GM21723 (cell line): ENCODE measurements around the gene LYZL1.
"Not testable (repeated sequence)": the region's sequence is repeated elsewhere in the genome, so short reads cannot be mapped to it uniquely, and the experiment has no call there.

Experiments
- ATAC-seq: cut with Tn5 transposase; IDR thresholded peaks from one replicate; pipeline ENCODE4 v1.9.1; 2021; ENCODE audit warnings: mild to moderate bottlenecking, moderate library complexity; ENCODE audit not compliant: unreplicated experiment

The LYZL1 gene

GRCh38 chr10:29259498-29259897, 29.4 kb upstream of the LYZL1 start:
- ATAC-seq, result no peak

GRCh38 chr10:29263506-29263905, 25.4 kb upstream of the LYZL1 start:
- no peak for ATAC-seq

- ATAC-seq, result no peak
These were observed 23.6 kb upstream of the LYZL1 start for GRCh38 chr10:29265210-29265768.

GRCh38 chr10:29266641-29267040, 22.2 kb upstream of the LYZL1 start:
- no peak for ATAC-seq

DNA sequence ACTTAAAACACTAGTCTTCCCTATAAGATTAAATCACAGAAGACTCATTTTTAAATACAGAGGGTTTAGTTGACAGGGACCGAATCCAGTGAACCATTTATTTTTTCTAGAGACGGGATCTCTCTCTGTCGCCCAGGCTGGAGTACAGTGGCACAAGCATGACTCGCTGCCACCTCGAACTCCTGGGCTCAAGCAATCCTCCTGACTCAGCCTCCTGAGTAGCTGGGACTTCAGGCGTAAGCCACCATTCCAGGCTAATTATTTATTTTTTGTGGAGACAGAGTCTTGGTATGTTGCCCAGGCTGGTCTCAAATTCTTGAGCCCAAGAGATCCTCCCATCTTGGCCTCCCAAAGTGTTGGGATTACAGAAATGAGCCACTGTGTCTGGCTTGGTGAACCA, 20.9 kb upstream of the LYZL1 start:
- no peak for ATAC-seq

- no peak for ATAC-seq
These were observed 19.4 kb upstream of the LYZL1 start for GRCh38 chr10:29269486-29269885.

GRCh38 chr10:29270883-29271282, 18.0 kb upstream of the LYZL1 start:
- ATAC-seq, result no peak

DNA sequence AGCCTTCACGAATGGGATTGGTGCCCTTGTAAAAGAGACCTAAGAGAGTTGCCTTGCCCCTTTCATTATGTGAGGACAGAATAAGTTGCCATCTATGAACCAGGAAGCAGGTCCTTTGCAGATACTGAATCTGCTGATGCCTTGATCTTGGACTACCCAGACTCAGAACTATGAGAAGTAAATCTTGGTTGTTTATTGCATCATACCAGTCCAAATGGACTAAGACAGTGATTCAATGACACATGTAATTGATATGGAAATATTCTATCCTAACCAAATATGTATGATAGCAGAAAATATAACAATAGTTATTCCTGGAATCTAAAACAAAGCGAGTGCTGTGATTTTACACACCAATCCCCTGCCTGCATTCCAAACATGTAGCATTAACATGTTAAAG, 17.0 kb upstream of the LYZL1 start:
- ATAC-seq, result no peak

- no peak for ATAC-seq
These were observed 15.4 kb upstream of the LYZL1 start for GRCh38 chr10:29273478-29273877.

DNA sequence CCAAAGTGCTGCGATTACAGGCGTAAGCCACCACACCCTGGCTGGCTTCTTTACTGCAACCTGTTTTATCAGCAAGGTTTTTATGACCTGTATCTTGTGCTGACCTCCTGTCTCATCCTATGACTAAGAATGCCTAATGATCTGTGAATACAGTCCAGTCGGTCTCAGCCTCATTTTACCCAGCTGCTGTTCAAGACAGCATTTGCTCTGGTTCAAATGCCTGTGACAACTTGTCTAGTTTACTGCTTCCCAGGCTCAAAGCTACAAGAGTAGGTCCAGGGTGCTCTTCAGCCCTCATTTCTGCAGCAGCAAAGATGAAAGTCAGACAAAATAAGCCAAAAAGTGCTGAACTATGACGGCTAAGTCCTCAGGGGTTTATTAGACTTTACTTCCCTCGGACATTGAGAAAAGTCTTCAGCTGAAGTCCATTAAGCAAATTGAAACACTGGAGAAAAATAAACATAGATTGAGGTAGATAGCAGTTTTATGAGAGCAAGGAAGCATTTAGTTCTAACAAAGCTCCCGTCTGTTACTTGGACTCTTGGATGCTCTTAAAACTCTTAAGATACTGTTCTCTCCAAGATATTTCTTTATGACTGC, 12.5 kb upstream of the LYZL1 start:
- no peak for ATAC-seq

DNA sequence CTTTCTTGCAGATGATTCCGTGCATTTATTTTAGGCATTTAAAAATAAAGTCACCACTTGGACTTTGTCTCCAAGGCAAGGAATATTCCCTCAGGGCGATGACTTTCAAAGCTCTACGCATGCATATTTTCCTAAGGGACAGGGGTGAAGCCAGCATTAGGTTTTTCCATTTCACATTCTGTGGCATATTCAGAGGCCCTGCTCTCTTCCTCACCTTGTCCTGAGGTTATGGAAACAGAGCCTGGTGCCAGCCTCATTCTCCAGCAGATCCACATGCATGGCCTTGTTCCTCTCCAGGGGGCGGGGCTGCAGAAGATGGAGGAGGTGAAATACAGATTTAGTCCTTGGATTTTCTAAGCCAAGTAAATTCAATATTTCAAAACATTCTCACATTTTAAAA, 11.6 kb upstream of the LYZL1 start:
- no peak for ATAC-seq

- ATAC-seq, result no peak
These were observed 8.9 kb upstream of the LYZL1 start for GRCh38 chr10:29279779-29280487.

DNA sequence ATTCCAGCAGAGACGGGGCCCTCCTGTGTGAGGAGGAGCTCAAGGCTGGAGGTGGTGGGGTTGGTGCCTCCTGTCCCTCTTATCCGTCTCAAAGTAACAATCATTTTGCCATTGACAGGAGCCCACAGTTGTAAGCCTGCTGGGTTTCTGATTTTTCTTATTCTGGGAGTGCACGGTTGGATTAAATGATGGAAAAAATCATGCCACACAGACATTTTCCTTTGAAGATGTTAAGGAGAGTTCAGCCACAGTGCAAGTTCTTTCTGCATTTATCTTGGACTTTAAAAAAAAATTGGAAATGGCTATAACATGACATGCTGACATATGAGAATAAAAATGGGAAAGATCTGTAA, 8.4 kb upstream of the LYZL1 start:
- no peak for ATAC-seq

GRCh38 chr10:29285624-29286051, 3.2 kb upstream of the LYZL1 start:
- ATAC-seq, result peak; percentile 98

GRCh38 chr10:29287635-29288034, 1.2 kb upstream of the LYZL1 start:
- no peak for ATAC-seq

DNA sequence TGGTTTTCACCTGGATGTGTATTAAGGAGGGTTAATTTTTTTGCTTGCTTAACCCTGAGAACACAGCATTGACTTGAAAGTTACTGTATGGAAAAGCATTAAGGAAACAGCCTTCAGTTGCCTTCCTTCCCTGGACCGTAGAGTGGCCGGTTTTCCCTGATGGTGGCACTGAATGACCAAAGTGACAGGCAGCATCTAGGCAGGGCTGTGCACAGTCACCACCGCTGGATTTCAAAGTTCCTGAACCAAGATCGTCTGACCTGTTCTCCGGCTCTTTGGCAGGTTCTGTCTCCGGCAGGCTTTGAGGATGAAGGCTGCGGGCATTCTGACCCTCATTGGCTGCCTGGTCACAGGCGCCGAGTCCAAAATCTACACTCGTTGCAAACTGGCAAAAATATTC, 2.7 kb downstream of the LYZL1 start:
- ATAC-seq, result not testable (repeated sequence)

DNA sequence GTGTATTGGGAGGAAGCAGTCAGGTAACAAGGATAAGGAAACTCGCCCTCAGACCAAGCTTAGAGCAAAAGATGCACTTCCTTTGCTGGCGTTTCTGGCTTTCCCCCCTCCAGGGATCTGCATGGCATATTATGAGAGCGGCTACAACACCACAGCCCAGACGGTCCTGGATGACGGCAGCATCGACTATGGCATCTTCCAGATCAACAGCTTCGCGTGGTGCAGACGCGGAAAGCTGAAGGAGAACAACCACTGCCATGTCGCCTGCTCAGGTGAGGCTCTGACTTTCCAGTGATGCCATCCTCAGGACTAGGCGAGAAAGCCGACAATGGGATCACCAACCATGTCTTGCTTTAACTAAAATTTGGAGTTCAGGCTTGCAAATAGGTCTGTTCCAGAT, 3.5 kb downstream of the LYZL1 start:
- ATAC-seq, result not testable (repeated sequence)

- no peak for ATAC-seq
These were observed 6.9 kb downstream of the LYZL1 start for GRCh38 chr10:29295813-29296212.

DNA sequence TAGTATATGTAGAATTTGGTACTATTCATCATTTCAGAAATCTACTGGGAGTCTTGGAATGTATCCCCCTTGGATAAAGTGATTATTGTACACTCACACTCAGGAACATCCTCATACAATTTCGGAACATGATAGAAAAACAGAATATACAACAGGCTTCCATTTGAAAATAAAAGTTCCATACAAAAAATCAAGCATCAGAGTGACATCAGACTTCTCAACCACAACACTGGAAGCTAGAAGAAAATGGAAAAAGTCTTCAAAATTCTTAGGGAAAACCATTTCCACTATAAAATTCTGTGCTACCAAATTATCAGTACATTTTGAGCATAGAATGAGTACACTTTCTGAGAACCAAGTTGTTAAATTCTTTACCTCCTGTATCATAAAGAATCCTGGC, 8.8 kb downstream of the LYZL1 start:
- no peak for ATAC-seq

DNA sequence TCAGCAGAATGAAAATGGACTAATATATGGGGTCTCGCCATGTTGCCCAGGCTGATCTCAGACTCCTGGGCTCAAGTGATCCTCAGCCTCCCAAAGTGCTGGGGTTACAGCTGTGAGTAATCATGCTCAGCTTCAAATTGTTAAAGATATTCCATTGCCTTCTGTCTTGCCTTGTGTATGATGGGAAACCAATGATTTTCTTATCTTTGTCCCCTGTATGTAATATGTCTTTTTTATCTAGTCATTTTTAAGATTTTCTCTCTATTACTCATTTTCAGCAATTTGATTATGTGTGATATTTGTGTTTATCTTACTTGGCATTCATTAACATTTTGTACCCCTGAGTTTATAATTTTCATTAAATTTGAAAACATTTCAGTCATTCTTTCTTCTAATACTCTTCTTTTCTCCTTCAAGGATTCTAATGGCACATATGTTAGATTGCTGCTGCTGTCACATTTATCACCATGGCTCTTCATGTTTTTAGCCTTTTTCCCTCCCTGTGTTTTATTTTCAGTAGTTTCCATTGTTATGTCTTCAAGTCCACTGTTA, 12.6 kb downstream of the LYZL1 start:
- no peak for ATAC-seq

- ATAC-seq, result no peak
These were observed 13.6 kb downstream of the LYZL1 start for GRCh38 chr10:29302499-29302898.

DNA sequence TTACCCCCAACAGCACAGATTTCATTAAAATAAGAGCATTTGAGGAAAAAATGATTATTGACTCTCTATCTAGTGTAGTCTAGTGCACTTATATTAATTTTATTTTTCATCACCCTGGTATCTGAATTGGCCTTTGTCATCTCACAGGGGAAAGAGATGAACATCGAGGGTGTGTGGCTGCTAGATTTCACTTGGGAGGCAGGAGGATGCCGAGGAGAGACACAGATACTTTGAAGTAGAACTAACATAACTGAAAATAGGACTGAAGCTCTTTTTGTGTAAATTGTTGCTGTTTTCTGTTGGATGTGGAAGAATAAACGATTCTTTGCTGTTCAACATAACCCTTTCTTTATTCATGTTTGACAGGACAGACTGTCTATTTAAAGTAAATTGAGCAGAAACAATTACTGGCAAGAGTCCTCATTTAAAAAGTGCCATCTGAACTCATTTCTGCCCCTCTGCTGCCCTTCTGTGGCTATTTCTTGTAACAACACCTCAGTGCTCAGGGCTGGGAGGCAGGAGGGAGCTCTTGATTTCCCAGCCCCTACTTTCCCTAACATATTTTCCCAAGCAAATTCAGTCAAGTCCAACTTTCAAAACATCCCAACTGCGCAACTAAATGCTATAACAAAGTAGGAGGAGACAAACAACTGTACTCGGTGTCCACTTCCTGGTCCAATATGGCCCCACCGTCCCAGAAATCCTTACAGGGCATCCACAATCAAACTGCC, 15.6 kb downstream of the LYZL1 start:
- peak; percentile 79 for ATAC-seq
